NB4 (cell line): ENCODE results near the gene CDK8.
"Not testable (repeated sequence)": the region's sequence is repeated elsewhere in the genome, so short reads cannot be mapped to it uniquely, and the experiment has no call there.

ENCODE experiments used
- DNase-seq: peaks from one replicate; pipeline ENCODE4 v3.0.0; 2010; ENCODE audit warnings: low read depth
- H3K4me3 ChIP-seq: one replicate; pipeline ENCODE4 v1.5.1; 2011; ENCODE audit warnings: mild to moderate bottlenecking, low read depth, low read length, moderate library complexity
- CTCF ChIP-seq: IDR thresholded peaks from one replicate; pipeline ENCODE4 v1.5.1; 2012; ENCODE audit warnings: low read depth, low read length
- MAX ChIP-seq: IDR thresholded peaks from 2 replicates; pipeline ENCODE4 v1.6.1; 2011; ENCODE audit warnings: low read depth, low read length
- MYC ChIP-seq: IDR thresholded peaks from 2 replicates; pipeline ENCODE4 v1.6.1; 2011; ENCODE audit warnings: low read depth, low read length
- POLR2A ChIP-seq: IDR thresholded peaks from 2 replicates; pipeline ENCODE4 v1.6.1; 2011; ENCODE audit warnings: mild to moderate bottlenecking; ENCODE audit not compliant: insufficient read length; ENCODE audit errors: extremely low read depth

The CDK8 gene

GRCh38 chr13:26270707-26271106 lies 16.8 kb downstream of the CDK8 start:
- no peak for TF ChIP-seq MYC
- TF ChIP-seq CTCF: no peak
- TF ChIP-seq POLR2A: no peak
- TF ChIP-seq MAX: no peak
- H3K4me3 ChIP-seq: no peak overlapping the region
- no peak for DNase-seq

GRCh38 chr13:26272621-26273020 lies 18.7 kb downstream of the CDK8 start:
- no peak for DNase-seq
- TF ChIP-seq CTCF (no peak), POLR2A (no peak), MAX (no peak), MYC (no peak)
- H3K4me3 ChIP-seq: no peak overlapping the region

- DNase-seq: no peak
- TF ChIP-seq CTCF (no peak), MAX (no peak), POLR2A (no peak), MYC (no peak)
- no peak overlapping the region for H3K4me3 ChIP-seq
These were observed 26.4 kb downstream of the CDK8 start for GRCh38 chr13:26280295-26280694.

- no peak overlapping the region for H3K4me3 ChIP-seq
- TF ChIP-seq MYC: no peak
- no peak for TF ChIP-seq MAX
- no peak for TF ChIP-seq CTCF
- TF ChIP-seq POLR2A: no peak
- DNase-seq: no peak
These were observed 26.9 kb downstream of the CDK8 start for GRCh38 chr13:26280822-26281221.

GRCh38 chr13:26285911-26286310 lies 32.0 kb downstream of the CDK8 start:
- DNase-seq, H3K4me3 ChIP-seq: not testable (repeated sequence)

GRCh38 chr13:26288838-26289237 lies 34.9 kb downstream of the CDK8 start:
- DNase-seq, H3K4me3 ChIP-seq: not testable (repeated sequence)

GRCh38 chr13:26295812-26296211 lies 41.9 kb downstream of the CDK8 start:
- DNase-seq: no peak
- no peak for TF ChIP-seq CTCF
- no peak for TF ChIP-seq MYC
- TF ChIP-seq POLR2A: no peak
- no peak for TF ChIP-seq MAX
- no peak overlapping the region for H3K4me3 ChIP-seq
